Ectodermal cell (in vitro differentiated cells): Measurements from ENCODE around the gene SGPP2.
"Not testable (repeated sequence)": the region's sequence is repeated elsewhere in the genome, so short reads cannot be mapped to it uniquely, and the experiment has no call there.

Experiments used
- H3K27ac ChIP-seq: 2 replicates; pipeline ENCODE4 v1.7.0; 2013; ENCODE audit warnings: mild to moderate bottlenecking, low read depth, low read length; ENCODE audit not compliant: insufficient read depth, poor library complexity, severe bottlenecking
- H3K27me3 ChIP-seq: 2 replicates; pipeline ENCODE4 v1.7.0; 2013; ENCODE audit warnings: mild to moderate bottlenecking, low read length; ENCODE audit not compliant: insufficient read depth, control insufficient read depth, poor library complexity, severe bottlenecking
- H3K36me3 ChIP-seq: one replicate; pipeline ENCODE4 v1.7.0; 2013; ENCODE audit warnings: low read length; ENCODE audit not compliant: control insufficient read depth, insufficient read depth
- H3K4me1 ChIP-seq: one replicate; pipeline ENCODE4 v1.7.0; 2013; ENCODE audit warnings: low read length; ENCODE audit not compliant: control insufficient read depth, insufficient read depth
- H3K4me3 ChIP-seq: 2 replicates; pipeline ENCODE4 v1.7.0; 2013; ENCODE audit warnings: low read depth, low read length, control low read depth; ENCODE audit not compliant: insufficient read depth
- H3K9me3 ChIP-seq: 2 replicates; pipeline ENCODE4 v1.7.0; 2013; ENCODE audit warnings: mild to moderate bottlenecking, low read length, moderate library complexity; ENCODE audit not compliant: control insufficient read depth
- WGBS, 2 experiments: methylation state at CpG; one replicate each; pipeline ENCODE4 v1.1.7; 2013; ENCODE audit warnings: missing lambda C conversion rate in 2 of 2; 5-methylcytosine and 5-hydroxymethylcytosine counted together

The SGPP2 gene

DNA sequence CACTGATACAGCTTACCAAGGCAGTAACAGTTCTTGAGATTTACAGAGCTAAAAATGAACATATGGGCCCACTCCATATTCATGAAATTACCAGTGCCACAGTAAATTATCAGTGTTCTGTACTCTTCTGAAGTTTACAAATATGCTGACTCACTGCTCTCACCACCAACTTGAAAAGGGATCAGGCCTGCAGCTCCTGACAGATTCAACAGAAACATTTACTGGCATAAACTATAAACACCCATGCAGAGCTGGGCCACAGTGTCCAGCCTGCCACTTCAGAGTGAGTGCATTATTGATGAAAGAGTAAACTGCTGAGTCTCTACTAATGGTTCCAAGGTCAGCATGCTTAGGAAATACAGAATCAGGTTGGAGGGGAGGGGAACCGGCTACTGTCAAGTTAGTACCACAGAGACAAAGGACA is 148.4 kb downstream of the SGPP2 start:
- Histone ChIP-seq H3K4me1 (peaks cover 31% of the 10 kb centered on the region), H3K36me3 (no peaks in the 10 kb centered on the region), H3K9me3 (no peaks in the 10 kb centered on the region), H3K4me3 (no peak overlapping the region), H3K27ac (no peak overlapping the region), H3K27me3 (no peaks in the 10 kb centered on the region)
- 100% methylated on average over 1 of the region's 1 CpG for WGBS, 2 experiments

DNA sequence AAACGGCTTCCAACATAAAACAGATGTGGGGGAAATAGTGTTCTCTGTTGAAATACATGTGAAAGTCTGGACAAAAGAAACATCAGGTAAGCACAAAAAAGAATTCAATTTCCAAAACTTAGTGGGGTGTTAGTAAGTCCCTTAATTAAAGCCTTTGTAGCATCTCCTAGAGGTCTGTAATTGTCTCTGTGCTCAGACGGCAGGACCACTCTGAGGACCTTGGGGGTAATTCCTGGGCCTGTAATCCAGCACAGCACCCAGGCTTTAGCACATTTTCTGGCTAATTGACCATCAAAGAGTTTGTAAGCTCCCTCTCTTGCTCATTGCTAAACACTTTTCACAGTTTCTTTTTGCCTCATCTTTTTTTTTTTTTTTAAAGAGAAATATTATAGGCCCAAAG is 151.3 kb downstream of the SGPP2 start:
- H3K4me1 ChIP-seq: peaks cover 35% of the 10 kb centered on the region
- 28 to 40% methylated on average over 2 of the region's 2 CpGs for WGBS, 2 experiments
- H3K4me3 ChIP-seq: no peak overlapping the region
- no peaks in the 10 kb centered on the region for H3K27me3 ChIP-seq
- no peaks in the 10 kb centered on the region for H3K36me3 ChIP-seq
- no peaks in the 10 kb centered on the region for H3K9me3 ChIP-seq
- H3K27ac ChIP-seq: peak overlapping the region; percentile 45

DNA sequence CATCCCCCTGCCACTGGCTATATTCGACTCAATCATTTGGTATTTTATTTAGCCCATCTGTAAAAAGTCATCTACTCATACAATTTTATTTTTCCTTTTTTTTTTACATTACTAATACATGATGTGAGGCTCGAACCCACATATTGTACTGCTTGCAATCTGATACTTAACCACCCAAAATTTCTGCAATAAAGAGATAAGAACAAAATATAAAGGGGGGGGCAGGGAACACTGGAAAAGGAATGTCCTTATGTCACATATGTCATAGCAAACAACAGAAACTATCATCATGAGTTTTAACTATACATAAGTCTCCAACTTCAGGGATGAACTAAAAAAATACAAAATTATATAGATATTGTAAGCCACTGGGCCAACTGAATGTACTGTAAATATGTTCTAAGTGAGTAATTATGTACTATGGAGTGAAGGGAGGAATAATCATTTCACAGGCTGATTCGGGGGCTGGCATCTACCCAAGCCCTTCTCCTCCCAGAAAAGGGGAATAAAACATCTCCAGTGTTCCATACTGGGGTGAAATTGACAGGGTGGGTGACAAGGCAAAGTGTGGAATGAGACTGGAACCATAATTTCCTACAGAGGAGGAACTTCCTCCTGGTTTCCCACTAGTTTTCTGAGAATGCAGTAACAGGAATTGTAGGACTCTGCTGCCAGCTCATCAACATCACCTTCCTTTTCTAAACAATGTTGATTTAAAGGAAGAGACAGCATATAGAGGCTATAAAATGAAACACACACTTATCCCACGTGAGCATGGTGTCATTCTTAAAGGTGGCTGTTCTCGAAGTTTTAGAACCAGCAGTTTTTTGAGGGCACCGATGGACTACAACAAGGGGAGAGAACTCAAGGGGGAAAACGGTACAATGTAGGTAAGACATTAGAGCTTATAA is 152.1 kb downstream of the SGPP2 start:
- Histone ChIP-seq H3K27me3 (no peaks in the 10 kb centered on the region), H3K4me3 (no peak overlapping the region), H3K36me3 (no peaks in the 10 kb centered on the region), H3K27ac (no peak overlapping the region), H3K9me3 (no peaks in the 10 kb centered on the region), H3K4me1 (peaks cover 33% of the 10 kb centered on the region)
- 87 to 92% methylated on average over 7 of the region's 7 CpGs for WGBS, 2 experiments

DNA sequence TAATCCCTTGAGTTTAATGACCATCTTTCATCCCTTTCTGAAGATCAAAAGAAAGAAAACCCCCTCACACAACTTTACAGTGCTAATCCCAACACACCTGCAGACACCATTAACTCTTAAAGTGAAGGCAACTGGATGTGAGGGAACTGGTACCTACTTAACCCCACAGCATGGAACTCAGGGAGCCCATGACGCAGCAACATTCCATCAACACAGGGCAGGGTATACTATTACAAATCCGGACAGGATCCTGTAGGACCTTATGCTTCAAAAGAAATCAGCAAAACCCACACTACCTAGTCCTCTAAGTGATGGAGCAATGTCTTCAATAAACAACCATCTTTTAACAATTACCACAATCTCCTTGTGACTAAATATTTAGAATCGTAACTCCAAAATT is 153.0 kb downstream of the SGPP2 start:
- Histone ChIP-seq H3K4me1 (peaks cover 27% of the 10 kb centered on the region), H3K4me3 (no peak overlapping the region), H3K9me3 (no peaks in the 10 kb centered on the region), H3K36me3 (no peaks in the 10 kb centered on the region), H3K27me3 (no peaks in the 10 kb centered on the region), H3K27ac (no peak overlapping the region)
- 47 to 55% methylated on average over 2 of the region's 3 CpGs for WGBS, 2 experiments

DNA sequence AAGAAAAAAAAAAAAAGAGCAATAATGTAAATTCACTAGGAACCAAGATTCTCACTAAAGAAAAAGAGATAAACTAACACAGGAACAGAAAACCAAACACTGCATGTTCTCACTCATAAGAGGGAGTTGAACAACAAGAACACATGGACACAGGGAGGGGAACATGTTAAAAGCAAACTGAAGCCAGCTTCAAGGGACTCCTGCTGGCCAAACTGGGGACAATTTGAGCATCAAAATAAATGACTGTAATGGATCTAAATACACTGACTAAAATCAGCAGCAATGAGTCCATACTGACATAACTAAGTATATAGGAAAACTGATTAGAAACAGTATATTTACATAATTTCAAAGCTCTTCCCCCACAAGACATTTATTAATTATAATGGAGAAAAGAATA is 158.6 kb downstream of the SGPP2 start:
- H3K36me3 ChIP-seq: peaks cover 8% of the 10 kb centered on the region
- H3K4me3 ChIP-seq: no peak overlapping the region
- peaks cover 8% of the 10 kb centered on the region for H3K4me1 ChIP-seq
- no peaks in the 10 kb centered on the region for H3K9me3 ChIP-seq
- no peak overlapping the region for H3K27ac ChIP-seq
- H3K27me3 ChIP-seq: no peaks in the 10 kb centered on the region

DNA sequence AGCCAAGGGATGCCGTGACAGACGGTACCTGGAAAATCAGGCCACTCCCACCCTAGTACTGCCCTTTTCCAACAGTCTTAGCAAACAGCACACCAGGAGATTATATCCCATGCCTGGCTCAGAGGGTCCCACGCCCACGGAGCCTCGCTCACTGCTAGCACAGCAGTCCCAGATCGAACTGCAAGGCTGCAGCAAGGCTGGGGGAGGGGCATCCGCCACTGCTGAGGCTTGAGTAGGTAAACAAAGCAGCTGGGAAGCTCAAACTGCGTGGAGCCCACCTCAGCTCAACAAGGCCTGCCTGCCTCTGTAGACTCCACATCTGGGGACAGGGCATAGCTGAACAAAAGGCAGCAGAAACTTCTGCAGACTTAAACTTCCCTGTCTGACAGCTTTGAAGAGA is 160.2 kb downstream of the SGPP2 start:
- H3K4me3 ChIP-seq, H3K36me3 ChIP-seq, H3K9me3 ChIP-seq, H3K27me3 ChIP-seq, H3K4me1 ChIP-seq, H3K27ac ChIP-seq: not testable (repeated sequence)
- WGBS, 2 experiments: 94 to 97% methylated on average over 8 of the region's 8 CpGs

DNA sequence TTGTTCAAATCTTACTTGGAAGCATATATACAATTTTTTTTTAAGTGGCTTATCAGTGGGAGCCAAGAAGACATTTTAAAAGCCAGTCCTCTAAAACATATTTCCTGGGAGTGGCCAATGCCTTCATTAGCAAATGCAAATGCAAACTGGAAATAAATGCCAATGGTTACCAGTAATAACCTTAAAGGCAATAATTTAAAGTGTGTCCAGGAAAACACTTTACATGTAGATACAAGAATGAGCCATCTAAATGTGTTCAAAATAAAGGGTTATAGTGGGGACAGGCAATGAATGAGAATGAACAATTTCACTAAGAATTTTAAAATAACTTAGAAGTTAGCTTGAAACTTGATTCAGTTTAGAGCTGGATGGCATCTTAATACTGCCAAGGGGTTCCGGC is 167.3 kb downstream of the SGPP2 start:
- H3K4me1 ChIP-seq: no peaks in the 10 kb centered on the region
- WGBS, 2 experiments: 93 to 97% methylated on average over 1 of the region's 1 CpG
- no peaks in the 10 kb centered on the region for H3K36me3 ChIP-seq
- H3K4me3 ChIP-seq: no peak overlapping the region
- no peaks in the 10 kb centered on the region for H3K27me3 ChIP-seq
- H3K9me3 ChIP-seq: no peaks in the 10 kb centered on the region
- no peak overlapping the region for H3K27ac ChIP-seq

DNA sequence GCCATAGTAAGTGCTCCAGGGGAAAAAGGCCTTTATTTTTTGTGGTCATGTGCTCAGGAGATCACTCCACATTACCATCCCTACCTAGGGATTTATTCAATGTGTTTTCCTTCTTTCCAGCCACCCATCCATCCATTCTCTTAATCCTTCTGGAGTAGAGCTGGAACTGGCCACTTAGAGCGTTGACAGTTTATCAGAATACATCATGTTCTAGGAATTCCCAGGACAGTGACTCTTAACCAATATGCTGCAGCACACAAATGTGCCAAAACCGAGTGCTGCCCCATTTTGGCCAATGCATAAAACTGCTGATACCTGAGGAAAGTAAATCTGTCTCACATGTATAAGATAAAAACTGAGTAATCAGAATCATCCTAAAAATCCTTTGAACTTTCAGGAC is 167.8 kb downstream of the SGPP2 start:
- Histone ChIP-seq H3K9me3 (no peaks in the 10 kb centered on the region), H3K27ac (no peak overlapping the region), H3K36me3 (no peaks in the 10 kb centered on the region), H3K4me3 (no peak overlapping the region), H3K27me3 (no peaks in the 10 kb centered on the region), H3K4me1 (no peaks in the 10 kb centered on the region)
- 88 to 96% methylated on average over 2 of the region's 2 CpGs for WGBS, 2 experiments

DNA sequence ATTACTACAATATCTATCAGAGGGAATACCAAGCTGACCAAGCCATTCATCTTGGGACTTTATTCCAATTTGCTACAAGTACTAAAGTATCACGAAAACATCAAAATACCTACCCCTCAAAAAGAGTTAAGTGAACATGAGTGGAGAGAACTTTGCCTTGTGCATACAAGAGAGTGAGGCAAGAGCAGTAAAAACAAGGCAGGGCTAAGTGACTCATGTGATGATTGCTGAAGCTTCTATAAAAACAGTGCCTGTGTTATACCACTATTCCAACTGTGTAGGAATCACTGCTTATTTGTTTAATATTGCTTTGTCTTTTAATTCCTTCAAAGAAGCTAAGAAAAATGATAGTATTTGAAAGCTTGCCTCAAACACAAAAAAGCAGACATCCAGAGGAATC is 170.3 kb downstream of the SGPP2 start:
- H3K9me3 ChIP-seq: no peaks in the 10 kb centered on the region
- H3K27me3 ChIP-seq: no peaks in the 10 kb centered on the region
- 86% methylated on average over 1 of the region's 1 CpG; no CpG with 5 or more reads in 1 of the 2 experiments for WGBS, 2 experiments
- peaks cover 3% of the 10 kb centered on the region for H3K36me3 ChIP-seq
- H3K4me3 ChIP-seq: no peak overlapping the region
- no peaks in the 10 kb centered on the region for H3K4me1 ChIP-seq
- no peak overlapping the region for H3K27ac ChIP-seq

DNA sequence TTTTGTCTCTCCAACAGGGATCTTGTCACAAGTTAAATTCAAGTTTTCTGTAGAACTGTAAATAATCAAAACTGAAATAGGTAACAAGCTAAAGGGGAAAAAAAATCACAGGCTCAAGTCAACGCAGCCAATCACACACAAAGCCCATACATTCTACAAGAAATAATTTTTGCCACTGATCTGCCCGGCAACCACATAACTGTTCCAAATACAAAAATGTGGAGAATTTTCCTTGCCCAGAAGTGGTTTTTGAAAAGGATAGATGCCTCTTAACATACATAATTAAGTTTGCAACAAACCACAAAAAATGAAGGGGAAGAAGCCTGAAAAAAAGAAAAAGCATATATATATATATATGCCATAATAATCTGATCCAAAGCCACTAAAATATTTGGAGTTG is 171.2 kb downstream of the SGPP2 start:
- WGBS, 2 experiments: 92% methylated on average over 2 of the region's 2 CpGs; no CpG with 5 or more reads in 1 of the 2 experiments
- no peak overlapping the region for H3K27ac ChIP-seq
- H3K9me3 ChIP-seq: no peaks in the 10 kb centered on the region
- peaks cover 3% of the 10 kb centered on the region for H3K36me3 ChIP-seq
- H3K4me3 ChIP-seq: no peak overlapping the region
- no peaks in the 10 kb centered on the region for H3K27me3 ChIP-seq
- no peaks in the 10 kb centered on the region for H3K4me1 ChIP-seq
